ENCODE measurements around the gene CALD1.

The CALD1 gene

DNA sequence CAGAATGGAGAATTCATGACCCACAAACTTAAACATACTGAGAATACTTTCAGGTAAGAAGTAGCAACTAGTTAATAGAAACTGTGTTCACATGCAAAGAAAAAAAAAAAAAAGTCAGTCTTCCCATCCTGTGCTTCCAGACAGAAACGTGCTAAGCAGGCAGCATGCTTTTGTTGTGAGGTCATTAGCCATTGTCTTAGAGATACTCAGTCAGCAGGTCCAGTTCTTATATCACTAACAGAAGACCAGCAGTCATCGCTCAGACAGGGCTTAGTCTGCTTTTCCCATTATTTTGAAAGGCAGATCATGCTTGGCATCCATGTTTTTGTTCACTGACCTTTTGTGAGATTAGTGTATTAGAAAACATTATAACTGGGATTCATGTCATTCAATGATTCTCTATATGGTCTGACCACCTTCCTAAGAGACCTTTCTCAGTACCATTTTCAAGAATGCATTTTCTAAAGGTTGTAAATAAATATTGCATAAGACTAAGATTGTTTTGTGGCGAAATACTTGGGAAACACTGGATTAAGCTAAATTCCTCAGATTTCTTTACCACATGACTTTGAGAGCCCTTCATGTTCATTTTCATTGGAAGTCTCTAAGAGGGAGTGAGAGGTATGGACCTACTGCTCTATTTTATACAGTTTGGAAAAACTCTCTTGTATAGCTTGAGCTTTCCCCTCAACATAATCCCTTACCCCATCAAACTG, 161.9 kb downstream of the CALD1 start:
- WGBS, 2 experiments = 55 to 72% methylated on average over 2 to 3 of the region's 3 CpGs
- H3K36me3 ChIP-seq (ENCODE audit: control insufficient read depth, insufficient read depth, low read length) = no peaks in the 10 kb centered on the region
- H3K27ac ChIP-seq (ENCODE audit: insufficient read depth, low read depth, low read length, poor library complexity, severe bottlenecking) = no peak overlapping the region

DNA sequence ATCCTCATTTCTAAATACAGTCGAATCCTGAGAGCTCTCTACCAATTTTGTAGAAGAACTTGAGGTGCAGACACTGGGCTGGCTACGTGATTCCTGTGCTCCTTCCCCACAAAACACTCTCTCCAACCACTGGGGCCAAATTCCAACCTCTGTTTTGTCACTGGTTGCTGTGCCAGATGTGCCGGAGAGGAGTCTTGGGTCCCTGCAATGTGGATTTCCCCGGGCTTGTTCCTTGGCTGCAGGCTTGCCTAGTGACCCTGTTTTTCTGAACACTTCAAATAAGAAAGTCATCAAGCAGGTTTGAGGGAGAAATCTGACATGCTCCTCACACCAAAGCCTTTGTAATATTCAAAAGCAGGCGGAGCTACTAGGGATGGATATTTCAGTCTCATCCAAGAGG, 162.5 kb downstream of the CALD1 start:
- Histone ChIP-seq H3K4me3 (ENCODE audit: insufficient read depth, low read depth, low read length) (no peak overlapping the region), H3K36me3 (ENCODE audit: control insufficient read depth, insufficient read depth, low read length) (no peaks in the 10 kb centered on the region), H3K27me3 (ENCODE audit: control insufficient read depth, insufficient read depth, low read length, poor library complexity, severe bottlenecking) (no peaks in the 10 kb centered on the region), H3K27ac (ENCODE audit: insufficient read depth, low read depth, low read length, poor library complexity, severe bottlenecking) (no peak overlapping the region), H3K9me3 (ENCODE audit: control insufficient read depth, low read length) (no peaks in the 10 kb centered on the region), H3K4me1 (ENCODE audit: control insufficient read depth, insufficient read depth, low read length) (peaks cover 4% of the 10 kb centered on the region)
- 91 to 95% methylated on average over 5 of the region's 5 CpGs for WGBS, 2 experiments

More for the DNA sequence above, 161.9 kb downstream of the CALD1 start:
- Histone ChIP-seq H3K4me3 (ENCODE audit: insufficient read depth, low read depth, low read length) (no peak overlapping the region), H3K27me3 (ENCODE audit: control insufficient read depth, insufficient read depth, low read length, poor library complexity, severe bottlenecking) (no peaks in the 10 kb centered on the region), H3K4me1 (ENCODE audit: control insufficient read depth, insufficient read depth, low read length) (peaks cover 4% of the 10 kb centered on the region), H3K9me3 (ENCODE audit: control insufficient read depth, low read length) (no peaks in the 10 kb centered on the region)

DNA sequence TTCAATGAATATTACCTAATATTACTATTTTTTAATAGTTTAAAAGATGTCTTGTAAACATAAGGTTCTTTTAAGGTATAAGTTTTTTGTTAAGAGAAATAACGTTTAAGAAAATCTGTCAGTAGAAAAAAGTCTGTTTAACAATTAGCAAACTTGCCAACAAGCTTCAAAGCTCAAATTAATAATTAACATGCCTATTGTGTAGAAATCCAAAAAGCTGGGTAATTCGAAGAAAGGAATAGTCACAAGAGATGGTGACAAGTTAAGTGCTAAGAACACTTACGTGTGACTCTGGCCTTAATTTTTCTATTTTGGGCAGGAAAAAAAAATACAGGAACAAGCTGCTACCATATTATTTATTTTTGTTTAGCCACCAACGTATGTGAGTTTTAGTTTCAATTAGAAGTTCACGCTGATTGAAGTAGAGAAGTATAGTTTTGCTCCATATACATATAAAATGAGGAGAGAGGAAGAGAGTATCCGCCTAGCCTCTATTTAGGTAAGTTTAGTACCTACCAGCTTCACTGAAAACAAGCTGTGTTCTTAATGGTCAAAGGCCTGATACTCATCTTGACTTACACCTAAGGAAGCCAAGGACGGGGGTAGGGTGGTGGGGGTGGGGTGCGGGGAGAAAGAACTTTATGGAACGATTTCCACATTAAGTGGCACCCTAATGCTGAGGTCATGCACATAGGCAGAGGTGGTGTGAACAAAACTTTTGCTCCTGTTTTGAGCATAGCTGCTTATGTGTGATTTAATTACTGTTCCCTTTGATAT, 163.4 kb downstream of the CALD1 start:
- Histone ChIP-seq H3K4me3 (ENCODE audit: insufficient read depth, low read depth, low read length) (no peak overlapping the region), H3K9me3 (ENCODE audit: control insufficient read depth, low read length) (no peaks in the 10 kb centered on the region), H3K4me1 (ENCODE audit: control insufficient read depth, insufficient read depth, low read length) (peaks cover 4% of the 10 kb centered on the region), H3K27ac (ENCODE audit: insufficient read depth, low read depth, low read length, poor library complexity, severe bottlenecking) (no peak overlapping the region), H3K36me3 (ENCODE audit: control insufficient read depth, insufficient read depth, low read length) (peaks cover 8% of the 10 kb centered on the region), H3K27me3 (ENCODE audit: control insufficient read depth, insufficient read depth, low read length, poor library complexity, severe bottlenecking) (no peaks in the 10 kb centered on the region)
- 92 to 94% methylated on average over 3 to 9 of the region's 9 CpGs for WGBS, 2 experiments

DNA sequence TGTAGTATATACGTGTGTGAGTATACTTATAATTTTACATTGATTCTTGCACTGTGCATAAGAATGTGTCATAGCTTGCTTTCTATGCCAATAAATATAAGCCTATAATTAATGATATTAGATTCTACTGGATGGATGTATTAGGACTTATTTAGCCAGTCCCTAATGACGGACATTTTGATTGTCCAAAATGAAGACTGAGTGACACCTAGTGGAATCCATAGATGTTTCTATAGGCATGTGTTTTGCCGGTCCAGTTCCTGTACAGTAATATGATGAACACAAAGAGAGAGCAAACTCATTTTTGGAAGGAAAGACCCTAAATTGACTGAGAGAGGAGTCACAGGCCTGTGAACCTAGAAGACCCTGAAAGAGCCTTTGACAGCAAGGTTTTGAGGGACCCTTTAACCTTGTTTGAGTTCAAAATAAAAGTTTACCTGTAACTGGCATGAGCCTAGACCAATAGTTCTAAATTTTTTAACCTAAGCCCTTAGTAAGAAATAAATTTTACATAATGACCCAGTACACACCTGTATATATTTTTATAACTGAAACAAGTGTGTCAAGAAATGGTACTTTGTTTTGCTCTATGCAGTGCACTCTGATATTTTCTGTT, 164.5 kb downstream of the CALD1 start:
- Histone ChIP-seq H3K4me1 (ENCODE audit: control insufficient read depth, insufficient read depth, low read length) (peaks cover 4% of the 10 kb centered on the region), H3K36me3 (ENCODE audit: control insufficient read depth, insufficient read depth, low read length) (peaks cover 11% of the 10 kb centered on the region), H3K4me3 (ENCODE audit: insufficient read depth, low read depth, low read length) (no peak overlapping the region), H3K9me3 (ENCODE audit: control insufficient read depth, low read length) (no peaks in the 10 kb centered on the region), H3K27me3 (ENCODE audit: control insufficient read depth, insufficient read depth, low read length, poor library complexity, severe bottlenecking) (no peaks in the 10 kb centered on the region), H3K27ac (ENCODE audit: insufficient read depth, low read depth, low read length, poor library complexity, severe bottlenecking) (no peak overlapping the region)
- WGBS, 2 experiments = 89 to 90% methylated on average over 2 of the region's 3 CpGs

DNA sequence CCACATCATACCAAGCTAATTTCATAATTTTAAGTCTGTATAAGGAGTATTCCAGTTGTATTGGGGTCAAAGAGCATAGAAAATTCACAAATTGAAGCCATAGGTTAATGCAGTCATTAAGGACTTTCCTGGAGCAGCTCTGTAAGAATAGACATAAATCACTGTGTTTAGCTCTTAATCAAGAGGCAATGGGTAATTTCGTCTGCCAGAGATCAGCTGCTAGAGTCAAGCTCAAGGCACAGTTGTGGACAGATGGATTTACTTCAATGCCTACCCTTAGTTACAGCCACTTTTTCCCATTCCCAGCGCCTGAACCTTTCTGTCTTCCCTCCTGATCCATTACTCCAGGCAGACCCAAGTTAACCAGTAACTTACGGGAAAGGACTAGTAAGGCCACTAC, 166.3 kb downstream of the CALD1 start:
- H3K4me1 ChIP-seq (ENCODE audit: control insufficient read depth, insufficient read depth, low read length) = peaks cover 4% of the 10 kb centered on the region
- no peak overlapping the region for H3K4me3 ChIP-seq (ENCODE audit: insufficient read depth, low read depth, low read length)
- 94 to 95% methylated on average over 3 of the region's 3 CpGs for WGBS, 2 experiments
- peaks cover 26% of the 10 kb centered on the region for H3K36me3 ChIP-seq (ENCODE audit: control insufficient read depth, insufficient read depth, low read length)
- no peaks in the 10 kb centered on the region for H3K27me3 ChIP-seq (ENCODE audit: control insufficient read depth, insufficient read depth, low read length, poor library complexity, severe bottlenecking)
- no peaks in the 10 kb centered on the region for H3K9me3 ChIP-seq (ENCODE audit: control insufficient read depth, low read length)
- H3K27ac ChIP-seq (ENCODE audit: insufficient read depth, low read depth, low read length, poor library complexity, severe bottlenecking) = no peak overlapping the region

DNA sequence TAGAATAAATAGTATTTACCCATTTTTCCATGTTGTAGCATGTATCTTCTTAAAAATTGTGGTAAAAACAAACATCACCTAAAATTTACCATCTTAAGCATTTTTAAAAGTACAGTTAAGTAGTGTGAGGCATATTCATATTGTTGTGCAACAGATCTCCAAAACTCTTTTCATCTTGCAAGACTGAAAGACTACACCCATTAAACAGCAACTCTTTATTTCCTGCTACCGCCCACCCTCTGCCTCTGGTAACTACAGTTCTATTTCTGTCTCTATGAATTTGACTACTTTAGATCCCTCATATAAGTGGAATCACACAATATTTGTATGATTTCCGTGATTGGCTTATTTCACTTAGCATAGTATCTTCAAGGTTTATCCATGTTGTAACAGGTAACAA, 166.8 kb downstream of the CALD1 start:
- WGBS, 2 experiments = 88 to 98% methylated on average over 2 of the region's 2 CpGs
- H3K9me3 ChIP-seq (ENCODE audit: control insufficient read depth, low read length) = no peaks in the 10 kb centered on the region
- no peaks in the 10 kb centered on the region for H3K27me3 ChIP-seq (ENCODE audit: control insufficient read depth, insufficient read depth, low read length, poor library complexity, severe bottlenecking)
- peaks cover 30% of the 10 kb centered on the region for H3K36me3 ChIP-seq (ENCODE audit: control insufficient read depth, insufficient read depth, low read length)
- H3K4me3 ChIP-seq (ENCODE audit: insufficient read depth, low read depth, low read length) = no peak overlapping the region
- no peaks in the 10 kb centered on the region for H3K4me1 ChIP-seq (ENCODE audit: control insufficient read depth, insufficient read depth, low read length)
- no peak overlapping the region for H3K27ac ChIP-seq (ENCODE audit: insufficient read depth, low read depth, low read length, poor library complexity, severe bottlenecking)

DNA sequence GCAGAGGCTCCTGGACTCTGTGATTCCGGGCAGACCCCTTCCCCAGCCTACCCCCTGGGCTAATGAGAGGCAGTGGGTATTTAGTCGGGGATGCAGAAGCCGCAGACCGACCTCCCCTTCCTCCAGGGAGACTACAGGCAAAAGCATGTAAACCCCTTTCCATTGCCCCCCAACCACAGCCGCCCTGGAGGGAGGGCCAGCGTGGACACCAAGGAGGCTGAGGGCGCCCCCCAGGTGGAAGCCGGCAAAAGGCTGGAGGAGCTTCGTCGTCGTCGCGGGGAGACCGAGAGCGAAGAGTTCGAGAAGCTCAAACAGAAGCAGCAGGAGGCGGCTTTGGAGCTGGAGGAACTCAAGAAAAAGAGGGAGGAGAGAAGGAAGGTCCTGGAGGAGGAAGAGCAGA, 167.9 kb downstream of the CALD1 start:
- Histone ChIP-seq H3K27me3 (ENCODE audit: control insufficient read depth, insufficient read depth, low read length, poor library complexity, severe bottlenecking) (no peaks in the 10 kb centered on the region), H3K4me1 (ENCODE audit: control insufficient read depth, insufficient read depth, low read length) (no peaks in the 10 kb centered on the region), H3K9me3 (ENCODE audit: control insufficient read depth, low read length) (no peaks in the 10 kb centered on the region), H3K4me3 (ENCODE audit: insufficient read depth, low read depth, low read length) (no peak overlapping the region), H3K36me3 (ENCODE audit: control insufficient read depth, insufficient read depth, low read length) (peaks cover 33% of the 10 kb centered on the region), H3K27ac (ENCODE audit: insufficient read depth, low read depth, low read length, poor library complexity, severe bottlenecking) (no peak overlapping the region)
- WGBS, 2 experiments = 94% methylated on average over 17 of the region's 17 CpGs

DNA sequence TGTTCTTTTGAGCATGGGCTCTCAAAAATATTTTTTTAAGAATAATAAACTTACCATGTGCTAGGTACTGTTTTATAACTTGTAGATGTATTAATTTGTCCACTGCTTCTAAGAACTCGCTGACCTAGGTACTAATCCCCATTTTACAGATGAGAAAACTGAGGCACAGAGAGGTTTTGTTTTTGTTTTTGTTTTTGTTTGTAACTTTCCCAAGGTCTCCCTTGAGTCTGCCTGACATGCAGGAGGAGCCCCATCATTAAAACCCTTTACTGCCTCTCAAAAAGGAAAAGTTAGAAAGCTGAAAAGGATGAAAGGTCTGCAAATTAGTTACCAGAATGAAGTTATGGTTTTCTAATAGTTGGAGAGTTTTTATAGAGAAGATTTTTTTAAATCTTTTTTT, 168.4 kb downstream of the CALD1 start:
- H3K27ac ChIP-seq (ENCODE audit: insufficient read depth, low read depth, low read length, poor library complexity, severe bottlenecking) = no peak overlapping the region
- H3K4me1 ChIP-seq (ENCODE audit: control insufficient read depth, insufficient read depth, low read length) = no peaks in the 10 kb centered on the region
- H3K4me3 ChIP-seq (ENCODE audit: insufficient read depth, low read depth, low read length) = no peak overlapping the region
- no peaks in the 10 kb centered on the region for H3K9me3 ChIP-seq (ENCODE audit: control insufficient read depth, low read length)
- H3K27me3 ChIP-seq (ENCODE audit: control insufficient read depth, insufficient read depth, low read length, poor library complexity, severe bottlenecking) = no peaks in the 10 kb centered on the region
- H3K36me3 ChIP-seq (ENCODE audit: control insufficient read depth, insufficient read depth, low read length) = peaks cover 33% of the 10 kb centered on the region
- WGBS, 2 experiments = 83 to 100% methylated on average over 1 of the region's 1 CpG

DNA sequence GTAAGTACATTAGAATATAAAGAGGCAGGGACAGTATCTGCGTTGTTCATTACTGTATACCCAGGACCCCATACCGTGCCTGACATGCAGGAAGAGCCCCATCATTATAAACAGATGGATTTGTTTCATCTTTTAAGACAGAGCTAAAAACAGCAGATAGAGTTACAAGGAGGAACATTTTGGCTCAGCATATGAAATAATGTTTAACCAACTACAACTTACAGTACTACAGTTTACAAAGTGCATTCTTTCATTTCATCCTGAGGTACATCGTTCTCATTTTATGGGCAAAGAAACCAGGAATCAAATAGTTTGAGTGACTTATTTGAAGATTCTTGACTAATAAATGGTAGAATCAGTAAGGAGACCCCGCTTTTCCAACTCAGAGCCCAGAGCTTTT, 168.8 kb downstream of the CALD1 start:
- H3K4me1 ChIP-seq (ENCODE audit: control insufficient read depth, insufficient read depth, low read length) = no peaks in the 10 kb centered on the region
- no peak overlapping the region for H3K4me3 ChIP-seq (ENCODE audit: insufficient read depth, low read depth, low read length)
- no peaks in the 10 kb centered on the region for H3K27me3 ChIP-seq (ENCODE audit: control insufficient read depth, insufficient read depth, low read length, poor library complexity, severe bottlenecking)
- H3K27ac ChIP-seq (ENCODE audit: insufficient read depth, low read depth, low read length, poor library complexity, severe bottlenecking) = no peak overlapping the region
- peaks cover 33% of the 10 kb centered on the region for H3K36me3 ChIP-seq (ENCODE audit: control insufficient read depth, insufficient read depth, low read length)
- no peaks in the 10 kb centered on the region for H3K9me3 ChIP-seq (ENCODE audit: control insufficient read depth, low read length)
- WGBS, 2 experiments = 95 to 99% methylated on average over 4 of the region's 4 CpGs

DNA sequence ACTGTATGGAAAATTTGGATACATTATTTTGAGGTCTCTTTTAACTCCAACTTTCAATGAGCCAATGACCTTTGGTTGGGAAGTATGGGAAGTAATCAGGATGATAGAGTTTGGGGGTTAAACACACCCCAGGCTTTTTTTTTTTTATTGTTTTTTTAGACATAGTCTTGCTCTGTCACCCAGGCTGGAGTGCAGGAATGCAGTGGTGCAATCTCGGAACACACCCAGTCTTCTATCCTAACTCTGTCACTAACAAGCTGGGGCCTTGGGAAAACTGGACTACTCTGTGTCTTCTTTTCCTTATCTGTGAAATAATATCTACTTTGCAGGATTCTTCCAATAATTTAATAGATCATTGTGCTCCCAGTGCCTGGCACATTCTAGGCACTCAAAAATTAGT, 169.3 kb downstream of the CALD1 start:
- no peak overlapping the region for H3K4me3 ChIP-seq (ENCODE audit: insufficient read depth, low read depth, low read length)
- H3K4me1 ChIP-seq (ENCODE audit: control insufficient read depth, insufficient read depth, low read length) = no peaks in the 10 kb centered on the region
- no peak overlapping the region for H3K27ac ChIP-seq (ENCODE audit: insufficient read depth, low read depth, low read length, poor library complexity, severe bottlenecking)
- peaks cover 33% of the 10 kb centered on the region for H3K36me3 ChIP-seq (ENCODE audit: control insufficient read depth, insufficient read depth, low read length)
- no peaks in the 10 kb centered on the region for H3K9me3 ChIP-seq (ENCODE audit: control insufficient read depth, low read length)
- H3K27me3 ChIP-seq (ENCODE audit: control insufficient read depth, insufficient read depth, low read length, poor library complexity, severe bottlenecking) = no peaks in the 10 kb centered on the region
- WGBS, 2 experiments = 90 to 93% methylated on average over 1 of the region's 1 CpG

All from ectodermal cell (in vitro differentiated cells).